ENCODE data around the gene LLGL2.

LLGL2 gene

DNA sequence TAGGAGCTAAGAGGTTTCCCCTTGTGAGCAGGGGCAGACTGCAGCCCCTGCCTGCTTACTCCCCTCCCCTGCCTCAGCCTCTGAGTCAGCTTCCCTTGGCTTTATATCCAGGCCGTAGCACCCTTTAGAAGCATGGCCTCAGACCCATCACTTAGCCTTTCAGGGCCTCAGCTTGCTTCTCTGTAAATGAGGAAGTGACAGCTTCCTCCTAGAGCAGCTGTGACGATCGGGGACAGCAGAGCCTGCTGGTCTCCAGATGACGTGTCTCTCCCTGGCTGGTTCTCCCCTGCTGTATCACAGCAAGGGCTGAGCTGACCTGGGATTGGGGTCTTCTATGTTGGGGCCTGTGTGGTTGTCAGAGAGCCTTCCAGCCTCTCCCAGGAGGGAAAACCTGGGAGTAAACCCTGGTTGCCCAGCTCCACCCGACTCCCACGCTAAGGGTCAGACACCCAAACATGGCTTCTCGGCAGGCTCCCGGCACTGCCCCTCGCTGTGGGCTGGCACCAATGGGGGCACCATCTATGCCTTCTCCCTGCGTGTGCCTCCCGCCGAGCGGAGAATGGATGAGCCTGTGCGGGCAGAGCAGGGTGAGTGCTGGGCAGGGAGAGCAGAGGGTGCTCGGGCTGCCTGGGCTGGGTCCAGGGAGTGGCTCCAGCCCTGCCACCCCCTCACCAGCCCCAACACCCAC, 45.8 kb downstream of the LLGL2 start:
- DNase-seq (ENCODE audit: low read depth) = no peak
- H3K4me3 ChIP-seq (ENCODE audit: control insufficient read depth, low read depth, low read length) = no peak overlapping the region
- TF ChIP-seq, protein P1, sequence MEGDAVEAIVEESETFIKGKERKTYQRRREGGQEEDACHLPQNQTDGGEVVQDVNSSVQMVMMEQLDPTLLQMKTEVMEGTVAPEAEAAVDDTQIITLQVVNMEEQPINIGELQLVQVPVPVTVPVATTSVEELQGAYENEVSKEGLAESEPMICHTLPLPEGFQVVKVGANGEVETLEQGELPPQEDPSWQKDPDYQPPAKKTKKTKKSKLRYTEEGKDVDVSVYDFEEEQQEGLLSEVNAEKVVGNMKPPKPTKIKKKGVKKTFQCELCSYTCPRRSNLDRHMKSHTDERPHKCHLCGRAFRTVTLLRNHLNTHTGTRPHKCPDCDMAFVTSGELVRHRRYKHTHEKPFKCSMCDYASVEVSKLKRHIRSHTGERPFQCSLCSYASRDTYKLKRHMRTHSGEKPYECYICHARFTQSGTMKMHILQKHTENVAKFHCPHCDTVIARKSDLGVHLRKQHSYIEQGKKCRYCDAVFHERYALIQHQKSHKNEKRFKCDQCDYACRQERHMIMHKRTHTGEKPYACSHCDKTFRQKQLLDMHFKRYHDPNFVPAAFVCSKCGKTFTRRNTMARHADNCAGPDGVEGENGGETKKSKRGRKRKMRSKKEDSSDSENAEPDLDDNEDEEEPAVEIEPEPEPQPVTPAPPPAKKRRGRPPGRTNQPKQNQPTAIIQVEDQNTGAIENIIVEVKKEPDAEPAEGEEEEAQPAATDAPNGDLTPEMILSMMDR (conservative IDR thresholded peaks at IDR 0.05; ENCODE audit: control insufficient read depth, insufficient read depth, low read depth, low read length) = no peak

DNA sequence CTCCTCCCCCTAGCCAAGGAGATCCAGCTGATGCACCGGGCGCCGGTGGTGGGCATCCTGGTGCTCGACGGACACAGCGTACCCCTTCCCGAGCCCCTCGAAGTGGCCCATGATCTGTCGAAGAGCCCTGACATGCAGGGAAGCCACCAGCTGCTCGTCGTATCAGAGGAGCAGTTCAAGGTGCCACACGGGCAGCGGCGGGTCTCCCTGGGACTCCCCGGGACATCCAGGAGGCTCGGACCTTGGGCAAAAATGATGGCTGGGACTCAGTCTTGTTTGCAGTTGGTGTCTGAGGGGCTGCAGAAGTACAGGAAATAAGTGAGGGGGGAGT, 46.4 kb downstream of the LLGL2 start:
- H3K4me3 ChIP-seq (ENCODE audit: control insufficient read depth, low read depth, low read length) = no peak overlapping the region
- TF ChIP-seq, protein P1 (conservative IDR thresholded peaks at IDR 0.05; ENCODE audit: control insufficient read depth, insufficient read depth, low read depth, low read length) = no peak
- DNase-seq (ENCODE audit: low read depth) = no peak

DNA sequence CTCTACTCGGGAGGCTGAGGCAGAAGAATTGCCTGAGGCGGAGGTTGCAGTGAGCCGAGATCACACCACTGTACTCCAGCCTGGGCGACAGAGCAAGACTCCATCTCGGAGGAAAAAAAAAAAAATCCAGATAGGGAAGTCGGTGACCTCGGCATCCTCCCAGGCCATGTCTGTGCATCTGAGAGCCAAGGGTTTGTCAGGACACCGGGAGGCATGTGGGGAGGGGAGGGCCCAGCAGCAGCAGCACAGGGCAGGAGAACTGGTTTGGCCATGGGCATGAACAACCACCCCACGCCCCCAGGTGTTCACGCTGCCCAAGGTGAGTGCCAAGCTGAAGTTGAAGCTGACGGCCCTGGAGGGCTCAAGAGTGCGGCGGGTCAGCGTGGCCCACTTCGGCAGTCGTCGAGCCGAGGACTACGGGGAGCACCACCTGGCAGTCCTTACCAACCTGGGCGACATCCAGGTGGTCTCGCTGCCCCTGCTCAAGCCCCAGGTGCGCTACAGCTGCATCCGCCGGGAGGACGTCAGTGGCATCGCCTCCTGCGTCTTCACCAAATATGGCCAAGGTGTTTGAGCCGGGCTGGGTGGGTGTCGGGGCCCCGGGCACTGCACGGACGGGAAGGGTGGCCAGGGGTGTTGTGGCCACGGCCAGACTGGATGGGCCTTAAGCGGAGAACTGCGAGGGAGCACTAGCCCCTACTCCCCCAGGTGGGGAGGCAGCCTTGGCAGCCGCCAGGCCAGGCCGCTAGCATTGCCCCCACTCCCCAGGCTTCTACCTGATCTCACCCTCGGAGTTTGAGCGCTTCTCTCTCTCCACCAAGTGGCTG, 47.4 kb downstream of the LLGL2 start:
- DNase-seq (ENCODE audit: low read depth) = no peak
- no peak overlapping the region for H3K4me3 ChIP-seq (ENCODE audit: control insufficient read depth, low read depth, low read length)
- TF ChIP-seq, protein P1 (conservative IDR thresholded peaks at IDR 0.05; ENCODE audit: control insufficient read depth, insufficient read depth, low read depth, low read length) = no peak

DNA sequence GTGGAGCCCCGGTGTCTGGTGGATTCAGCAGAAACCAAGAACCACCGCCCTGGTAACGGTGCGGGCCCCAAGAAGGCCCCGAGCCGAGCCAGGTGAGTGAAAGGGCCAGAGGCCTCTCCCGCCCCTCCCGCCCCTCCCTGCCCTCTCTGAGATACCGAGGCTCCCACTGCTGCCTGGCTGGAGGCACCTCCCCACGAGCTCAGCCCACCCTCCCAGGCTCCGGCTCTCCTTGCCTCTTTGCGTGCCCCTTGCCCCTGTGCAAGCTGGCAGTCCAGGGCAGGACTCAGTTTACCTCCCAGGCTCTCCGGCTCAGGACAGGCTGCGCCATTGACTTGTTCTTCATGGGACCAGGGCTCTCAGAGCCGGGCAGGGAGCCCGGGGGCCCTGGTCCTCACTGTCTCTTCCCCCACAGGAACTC, 48.1 kb downstream of the LLGL2 start:
- TF ChIP-seq, protein P1 (conservative IDR thresholded peaks at IDR 0.05; ENCODE audit: control insufficient read depth, insufficient read depth, low read depth, low read length) = no peak
- no peak overlapping the region for H3K4me3 ChIP-seq (ENCODE audit: control insufficient read depth, low read depth, low read length)

DNA sequence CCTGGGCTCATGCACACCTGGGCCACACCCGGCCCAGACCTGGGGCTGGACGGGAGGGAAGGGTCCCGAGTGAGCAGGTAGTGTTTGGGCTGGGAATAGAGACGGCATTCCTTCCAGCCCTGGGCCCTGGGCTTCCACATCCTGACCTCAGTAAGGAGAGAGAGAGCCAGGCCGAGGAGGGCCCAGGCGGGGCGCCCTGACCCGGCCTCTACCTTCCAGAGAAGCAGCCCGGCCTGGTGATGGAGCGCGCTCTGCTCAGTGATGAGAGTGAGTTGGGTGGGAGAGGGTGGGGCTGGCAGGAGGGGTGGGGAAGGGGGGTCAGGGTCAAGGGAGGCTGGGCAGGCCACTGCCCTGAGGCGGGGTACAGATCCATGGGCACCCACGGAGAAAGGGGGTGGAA, 48.5 kb downstream of the LLGL2 start:
- TF ChIP-seq, protein P1 (conservative IDR thresholded peaks at IDR 0.05; ENCODE audit: control insufficient read depth, insufficient read depth, low read depth, low read length) = no peak
- DNase-seq (ENCODE audit: low read depth) = no peak
- no peak overlapping the region for H3K4me3 ChIP-seq (ENCODE audit: control insufficient read depth, low read depth, low read length)

More for the DNA sequence above, 48.1 kb downstream of the LLGL2 start:
- no peak for DNase-seq (ENCODE audit: low read depth)

DNA sequence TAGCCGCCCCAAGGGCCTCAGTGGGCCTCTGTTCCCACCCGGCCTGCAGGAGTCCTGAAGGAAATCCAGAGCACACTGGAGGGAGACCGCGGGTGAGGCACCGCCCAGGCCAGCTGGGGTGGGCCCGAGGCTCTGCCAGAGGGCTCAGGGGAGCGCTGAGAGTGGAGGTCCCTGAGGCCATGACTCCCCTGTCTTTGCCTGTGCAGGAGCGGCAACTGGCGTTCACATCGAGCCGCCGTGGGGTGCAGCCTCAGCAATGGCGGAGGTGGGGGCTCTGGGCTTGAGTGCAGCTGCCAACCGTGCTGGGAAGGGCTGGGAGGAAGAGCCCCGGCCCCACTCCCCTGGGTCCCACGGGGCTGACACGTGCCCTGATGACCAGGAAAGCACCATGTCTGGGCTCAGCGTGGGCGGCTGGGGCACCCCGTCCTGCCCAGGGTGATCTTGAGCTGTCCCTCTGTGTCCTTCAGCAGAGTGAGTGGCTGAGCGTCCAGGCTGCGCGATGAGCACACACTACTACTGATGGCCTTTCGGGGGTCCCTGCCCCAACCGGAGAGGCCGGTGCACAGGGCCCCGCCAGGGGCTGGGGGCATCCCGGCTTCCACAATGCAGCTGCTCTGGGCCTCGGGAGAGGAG, 49.0 kb downstream of the LLGL2 start:
- DNase-seq (ENCODE audit: low read depth) = no peak
- no peak overlapping the region for H3K4me3 ChIP-seq (ENCODE audit: control insufficient read depth, low read depth, low read length)

More for the DNA sequence above, 49.0 kb downstream of the LLGL2 start:
- TF ChIP-seq, protein P1 (conservative IDR thresholded peaks at IDR 0.05; ENCODE audit: control insufficient read depth, insufficient read depth, low read depth, low read length) = no peak
